Smooth muscle cell (in vitro differentiated cells): ENCODE results near the gene ZSCAN16. TPM values are rescaled to one million over a fixed set of nuclear protein-coding genes. Genes with fewer than 3 reads are reported as not detected.

Source experiments
- DNase-seq: peaks from one replicate; lab custom pipeline; 2025; ENCODE audit not compliant: unreplicated experiment; lab: John Stamatoyannopoulos, UW
- H2AFZ ChIP-seq: fragments of 200-600 bp; sonication (generic); 2 replicates; pipeline ENCODE4 v1.6.0; 2016; ENCODE audit warnings: antibody characterized with exemption, low read depth, mild to moderate bottlenecking
- H3F3A ChIP-seq: fragments of 200-600 bp; sonication (generic); 2 replicates; pipeline ENCODE4 v1.6.0; 2017; ENCODE audit warnings: antibody characterized with exemption, low read depth
- H3K27ac ChIP-seq: fragments of 200-600 bp; sonication (generic); 2 replicates; pipeline ENCODE4 v1.5.1; 2016; ENCODE audit warnings: low read depth, mild to moderate bottlenecking
- H3K27me3 ChIP-seq: fragments of 200-600 bp; sonication (generic); 2 replicates; pipeline ENCODE4 v1.6.1; 2016; ENCODE audit warnings: low read depth, mild to moderate bottlenecking
- H3K36me3 ChIP-seq: fragments of 200-600 bp; sonication (generic); 2 replicates; pipeline ENCODE4 v1.5.1; 2016; ENCODE audit warnings: low read depth
- H3K4me1 ChIP-seq: fragments of 200-600 bp; sonication (generic); 2 replicates; pipeline ENCODE4 v1.5.1; 2016; ENCODE audit warnings: low read depth
- H3K4me2 ChIP-seq: fragments of 200-600 bp; sonication (generic); 2 replicates; pipeline ENCODE4 v1.6.0; 2016; ENCODE audit warnings: mild to moderate bottlenecking
- H3K4me3 ChIP-seq: fragments of 200-600 bp; sonication (generic); 2 replicates; pipeline ENCODE4 v1.5.1; 2016; ENCODE audit warnings: mild to moderate bottlenecking
- H3K79me2 ChIP-seq: fragments of 200-600 bp; sonication (generic); 2 replicates; pipeline ENCODE4 v1.6.0; 2016; ENCODE audit warnings: low read depth, mild to moderate bottlenecking
- H3K9ac ChIP-seq: fragments of 200-600 bp; sonication (generic); 2 replicates; pipeline ENCODE4 v1.6.0; 2016; ENCODE audit warnings: low read depth
- H3K9me3 ChIP-seq: fragments of 200-600 bp; sonication (generic); replicated peaks from 2 replicates; pipeline ENCODE4 v1.5.1; 2016; ENCODE audit warnings: low read depth
- H4K20me1 ChIP-seq: fragments of 200-600 bp; sonication (generic); 2 replicates; pipeline ENCODE4 v1.6.0; 2016; ENCODE audit warnings: low read depth
- whole genome bisulfite sequencing: methylation state at CpG from one replicate; pipeline ENCODE4 v1.1.7; 2016; ENCODE audit warnings: low lambda C conversion rate; 5-methylcytosine and 5-hydroxymethylcytosine counted together
- polyA plus RNA-seq: library from polyadenylated mRNA; unstranded; fragments of >200 nt; fragmentation: Nextera tagmentation; extraction: Ambion mirVana; gene quantifications from 2 replicates; pipeline ENCODE4 v1.2.1, GENCODE V29; 2016
- total RNA-seq: library from RNA; depleted of rRNA; stranded (reverse); fragments of >200 nt; gene quantifications from 2 replicates; pipeline ENCODE4 v1.2.3, GENCODE V29; 2014
- TF ChIP-seq, protein P1 (sequence below): fragments of 200-600 bp; sonication (generic); IDR thresholded peaks from 2 replicates; pipeline ENCODE4 v1.5.1; 2017; ENCODE audit warnings: borderline replicate concordance, mild to moderate bottlenecking, antibody characterized with exemption; ENCODE audit not compliant: insufficient read depth, poor library complexity, severe bottlenecking

The ZSCAN16 gene
- total and polyA plus RNA-seq, 2 experiments from 2014 or later, result 0.81 to 0.86 TPM

DNA sequence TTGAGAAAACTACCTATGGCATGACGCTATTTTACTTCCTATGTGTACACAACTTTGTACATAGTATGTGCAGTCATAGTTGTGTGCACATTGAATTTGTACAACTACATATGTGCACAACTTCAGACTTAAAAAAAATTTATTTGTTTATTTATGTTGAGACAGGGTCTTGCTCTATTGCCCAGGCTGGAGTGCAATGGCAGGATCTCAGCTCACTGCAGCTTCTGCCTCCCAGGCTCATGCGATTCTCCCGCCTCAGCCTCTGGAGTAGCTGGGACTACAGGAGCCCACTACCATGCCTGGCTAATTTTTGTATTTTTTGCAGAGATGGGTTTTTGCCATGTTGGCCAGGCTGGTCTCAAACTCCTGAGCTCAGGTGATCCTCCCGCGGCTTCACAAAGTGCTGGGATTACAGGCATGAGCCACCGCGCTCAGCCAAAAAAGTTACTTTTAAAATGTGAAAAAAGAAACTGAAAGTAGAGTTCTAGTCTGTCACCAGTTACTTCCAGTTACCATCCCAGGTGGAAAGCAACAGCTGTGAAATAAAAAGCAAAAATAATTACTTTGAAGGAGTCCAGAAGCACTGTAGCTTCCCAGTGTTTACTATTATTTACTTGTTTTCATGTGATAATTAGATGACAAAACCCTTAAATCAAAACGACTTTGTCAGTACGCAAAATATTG lies 15.6 kb downstream of the ZSCAN16 start:
- TF ChIP-seq, protein P1, sequence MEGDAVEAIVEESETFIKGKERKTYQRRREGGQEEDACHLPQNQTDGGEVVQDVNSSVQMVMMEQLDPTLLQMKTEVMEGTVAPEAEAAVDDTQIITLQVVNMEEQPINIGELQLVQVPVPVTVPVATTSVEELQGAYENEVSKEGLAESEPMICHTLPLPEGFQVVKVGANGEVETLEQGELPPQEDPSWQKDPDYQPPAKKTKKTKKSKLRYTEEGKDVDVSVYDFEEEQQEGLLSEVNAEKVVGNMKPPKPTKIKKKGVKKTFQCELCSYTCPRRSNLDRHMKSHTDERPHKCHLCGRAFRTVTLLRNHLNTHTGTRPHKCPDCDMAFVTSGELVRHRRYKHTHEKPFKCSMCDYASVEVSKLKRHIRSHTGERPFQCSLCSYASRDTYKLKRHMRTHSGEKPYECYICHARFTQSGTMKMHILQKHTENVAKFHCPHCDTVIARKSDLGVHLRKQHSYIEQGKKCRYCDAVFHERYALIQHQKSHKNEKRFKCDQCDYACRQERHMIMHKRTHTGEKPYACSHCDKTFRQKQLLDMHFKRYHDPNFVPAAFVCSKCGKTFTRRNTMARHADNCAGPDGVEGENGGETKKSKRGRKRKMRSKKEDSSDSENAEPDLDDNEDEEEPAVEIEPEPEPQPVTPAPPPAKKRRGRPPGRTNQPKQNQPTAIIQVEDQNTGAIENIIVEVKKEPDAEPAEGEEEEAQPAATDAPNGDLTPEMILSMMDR, result no peak
- no peak overlapping the region for H3K9ac ChIP-seq
- H2AFZ ChIP-seq, result peak overlapping the region; percentile 21
- H3K4me2 ChIP-seq, result no peak overlapping the region
- H4K20me1 ChIP-seq, result peaks cover 7% of the 10 kb centered on the region
- H3K36me3 ChIP-seq, result peaks cover 4% of the 10 kb centered on the region
- no peaks in the 10 kb centered on the region for H3K9me3 ChIP-seq
- 84% methylated on average over 9 of the region's 9 CpGs for WGBS
- DNase-seq, result no peak
- H3F3A ChIP-seq, result peaks cover 7% of the 10 kb centered on the region
- no peak overlapping the region for H3K27ac ChIP-seq
- H3K79me2 ChIP-seq, result peaks cover 59% of the 10 kb centered on the region
- no peak overlapping the region for H3K4me3 ChIP-seq
- peaks cover 25% of the 10 kb centered on the region for H3K4me1 ChIP-seq
- no peaks in the 10 kb centered on the region for H3K27me3 ChIP-seq

DNA sequence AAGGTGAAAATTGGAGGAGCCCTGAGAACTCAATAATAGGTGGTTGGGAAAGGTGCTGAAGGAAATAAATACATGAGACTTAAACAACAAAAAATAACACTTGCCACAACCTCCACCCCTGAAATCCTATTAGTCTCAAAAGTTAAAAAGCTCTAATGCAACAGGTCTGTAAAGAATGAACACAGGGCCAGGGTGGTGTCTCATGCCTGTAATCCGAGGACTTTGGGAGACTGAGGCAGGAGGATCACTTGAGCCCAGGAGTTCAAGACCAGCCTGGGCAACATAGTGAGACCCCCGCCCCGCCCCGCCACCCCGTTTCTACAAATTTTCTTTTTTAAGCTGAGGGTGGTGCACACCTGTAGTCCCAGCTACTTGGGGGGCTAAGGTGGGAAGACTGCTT lies 16.2 kb downstream of the ZSCAN16 start:
- peak overlapping the region; percentile 21 for H2AFZ ChIP-seq
- peaks cover 7% of the 10 kb centered on the region for H3F3A ChIP-seq
- no peaks in the 10 kb centered on the region for H3K27me3 ChIP-seq
- H3K4me3 ChIP-seq, result no peak overlapping the region
- no peak for DNase-seq
- peaks cover 4% of the 10 kb centered on the region for H3K36me3 ChIP-seq
- no peak overlapping the region for H3K4me2 ChIP-seq
- H3K9ac ChIP-seq, result no peak overlapping the region
- H3K4me1 ChIP-seq, result peaks cover 19% of the 10 kb centered on the region
- H4K20me1 ChIP-seq, result peaks cover 10% of the 10 kb centered on the region
- TF ChIP-seq, protein P1, result no peak
- 82% methylated on average over 5 of the region's 5 CpGs for WGBS
- H3K9me3 ChIP-seq, result no peaks in the 10 kb centered on the region
- peaks cover 59% of the 10 kb centered on the region for H3K79me2 ChIP-seq
- H3K27ac ChIP-seq, result no peak overlapping the region

DNA sequence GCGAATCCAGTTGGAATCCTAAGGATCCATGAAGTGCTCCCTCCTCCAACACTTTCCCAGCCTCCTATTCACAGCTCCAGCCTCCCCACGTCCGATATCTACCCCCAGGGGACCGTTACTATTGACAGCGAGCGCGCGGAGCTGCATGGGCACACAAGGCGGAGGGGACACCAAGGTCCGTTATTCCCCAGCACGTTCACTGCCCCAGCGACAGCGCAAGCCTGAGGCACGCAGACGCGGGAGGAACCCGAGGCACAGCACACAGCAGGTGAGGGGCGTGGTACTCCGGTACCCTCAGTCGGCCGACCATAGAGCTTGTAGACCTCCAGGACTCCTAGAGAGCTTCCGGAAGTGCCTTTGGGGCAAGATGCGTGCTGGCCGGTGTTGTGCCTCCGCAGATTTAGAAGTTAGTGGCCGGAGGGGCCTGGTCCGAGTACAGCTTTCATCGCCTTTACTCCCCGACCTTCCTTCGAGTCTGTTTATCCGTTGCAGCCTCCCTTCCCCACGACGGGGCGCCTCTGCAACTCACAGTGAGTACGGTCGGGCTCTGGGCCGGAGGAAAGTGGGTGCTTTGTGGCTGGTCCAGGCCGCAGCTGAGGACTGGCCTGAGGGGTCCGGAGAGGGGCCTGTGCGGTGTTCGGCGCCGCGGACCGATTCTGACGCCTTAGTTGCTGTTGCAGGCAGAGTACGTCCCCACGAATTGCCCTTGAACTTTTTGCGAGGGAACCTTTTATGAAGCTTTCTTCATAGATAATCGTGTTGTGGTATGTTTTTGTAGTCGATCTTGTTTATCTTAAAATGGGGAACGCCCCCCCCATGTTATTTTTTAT lies 17.3 kb downstream of the ZSCAN16 start, which contains the start of gene ZKSCAN8:
TSS of gene ZKSCAN8 (plus strand) at position 384 of the 830 bp plus-strand sequence. CDS start 6,525 bp downstream, outside the sequence.
- H3K36me3 ChIP-seq, result peaks cover 4% of the 10 kb centered on the region
- peaks cover 13% of the 10 kb centered on the region for H4K20me1 ChIP-seq
- peak within 1 kb of the TSS; percentile 45 for H3K27ac ChIP-seq
- WGBS, result under 1% methylated on average over 52 of the region's 52 CpGs
- peak within 1 kb of the TSS; percentile 85 for H3K4me3 ChIP-seq
- H3K79me2 ChIP-seq, result peaks cover 53% of the 10 kb centered on the region
- H3K27me3 ChIP-seq, result no peaks in the 10 kb centered on the region
- peak within 1 kb of the TSS; percentile 83 for H3K9ac ChIP-seq
- peaks cover 13% of the 10 kb centered on the region for H3K4me1 ChIP-seq
- DNase-seq, result peak; percentile 27
- H3F3A ChIP-seq, result peaks cover 7% of the 10 kb centered on the region
- H3K9me3 ChIP-seq, result no peaks in the 10 kb centered on the region
- H3K4me2 ChIP-seq, result peak within 1 kb of the TSS; percentile 93
- H2AFZ ChIP-seq, result peak within 1 kb of the TSS; percentile 99
- TF ChIP-seq, protein P1, result no peak
